ENCODE results near the gene ACACA.

- TF ChIP-seq EZH2phosphoT487 (IDR thresholded peaks at IDR 0.05; ENCODE audit: borderline replicate concordance) (no peak), CTCF (conservative IDR thresholded peaks at IDR 0.05; ENCODE audit: low read length) (no peak)
Observed at GRCh38 chr17:37405955-37406634, 541 bp downstream of the ACACA start.

Data from Loucy (cell line).